Esophagus squamous epithelium (tissue), 5 donors: ENCODE data around the gene ARHGAP23. TPM values are rescaled to one million over a fixed set of nuclear protein-coding genes. Genes with fewer than 3 reads are reported as not detected.
A peak's percentile ranks its signal among the peaks of the same experiment; 100 is the strongest.

Experiments
- DNase-seq: peaks from one replicate; lab custom pipeline; 2025; lab: John Stamatoyannopoulos, UW
- H3K27ac ChIP-seq, 4 donors: fragments of 200-600 bp; sonication (generic); one replicate each; pipeline ENCODE4 v1.5.1; 2016 to 2019; ENCODE audit warnings: mild to moderate bottlenecking in 1 of 4
- H3K27me3 ChIP-seq, 4 donors: fragments of 200-600 bp; sonication (generic); 1 replicate in 3 of 4; 2 replicates in 1 of 4; pipeline versions ENCODE4 v1.5.1 to v1.6.0; 2017 to 2021; ENCODE audit warnings: antibody characterized with exemption in 1 of 4
- H3K36me3 ChIP-seq, 3 donors: fragments of 200-600 bp; sonication (generic); one replicate each; pipeline ENCODE4 v1.5.1; 2016 to 2019
- H3K4me1 ChIP-seq, 3 donors: fragments of 200-600 bp; sonication (generic); one replicate each; pipeline ENCODE4 v1.5.1; 2017 to 2019
- H3K4me3 ChIP-seq, 4 donors: fragments of 200-600 bp; sonication (generic); 1 replicate in 3 of 4; 2 replicates in 1 of 4; pipeline ENCODE4 v1.5.1; 2016 to 2019; ENCODE audit warnings: mild to moderate bottlenecking in 2 of 4, moderate library complexity in 1 of 4
- H3K9me3 ChIP-seq, 3 donors: fragments of 200-600 bp; sonication (generic); one replicate each; pipeline ENCODE4 v1.5.1; 2016 to 2019
- CTCF ChIP-seq, 6 experiments: fragments of 450-650 bp in 4 of 6; fragments of 200-600 bp in 2 of 6; sonication (generic) in 2 of 6; IDR thresholded peaks; one replicate each; pipeline ENCODE4 v1.5.1; 2016 to 2019; ENCODE audit warnings: antibody characterized with exemption in 6 of 6, mild to moderate bottlenecking in 4 of 6, moderate library complexity in 4 of 6
- POLR2A ChIP-seq, 4 donors: fragments of 450-650 bp; IDR thresholded peaks; one replicate each; pipeline ENCODE4 v1.6.1; 2017; ENCODE audit warnings: antibody characterized with exemption in 4 of 4, mild to moderate bottlenecking in 4 of 4, moderate library complexity in 3 of 4
- WGBS, 2 donors: methylation state at CpG; one replicate each; pipeline ENCODE4 v1.1.5; 2018; 5-methylcytosine and 5-hydroxymethylcytosine counted together
- intact Hi-C: fragments of 100-400 bp; cut with DNase I; formaldehyde crosslinking; loops from one replicate; pipeline ENCODE4 v1.15.0; 2022
- total RNA-seq, 4 donors: library from RNA; depleted of rRNA; stranded (reverse); fragments of >200 nt; gene quantifications; one replicate each; pipeline ENCODE4 v1.1.0, GENCODE V29; 2016
- donor health status: DM: yes; HTN: yes; CAD: no.

The ARHGAP23 gene
- total RNA-seq, 4 donors from 2014 or later = 75.3 to 180 (median 102) TPM

GRCh38 chr17:38559051-38559879, 131.0 kb downstream of the ARHGAP23 start:
- H3K9me3 ChIP-seq = no peaks in the 10 kb centered on the region
- 3 to 10% methylated on average over 20 to 22 of the region's 44 CpGs for WGBS, 2 donors
- intact Hi-C loops = no loop called here
- H3K4me3 ChIP-seq = peak overlapping the region; percentile 29 to 70 (median 46)
- peaks cover 30 to 71% (median 38%) of the 10 kb centered on the region in 4 donors for H3K27me3 ChIP-seq
- H3K36me3 ChIP-seq = no peaks in the 10 kb centered on the region
- peak overlapping the region; percentile 63 to 87 (median 74) for H3K27ac ChIP-seq
- TF ChIP-seq CTCF (IDR thresholded peaks at IDR 0.05) (peak in 5 of 6 experiments; percentile 23 to 45 (median 41)), POLR2A (IDR thresholded peaks at IDR 0.05) (peak in 1 of 4 donors; percentile 45)
- H3K4me1 ChIP-seq = peaks cover 30 to 87% (median 49%) of the 10 kb centered on the region in 3 donors
- peak; percentile 43 for DNase-seq

GRCh38 chr17:38559880-38560230, 131.6 kb downstream of the ARHGAP23 start:
- intact Hi-C loops = no loop called here
- H3K36me3 ChIP-seq = no peaks in the 10 kb centered on the region
- peaks cover 30 to 82% (median 45%) of the 10 kb centered on the region in 3 donors for H3K4me1 ChIP-seq
- H3K27ac ChIP-seq = no peak overlapping the region
- H3K9me3 ChIP-seq = no peaks in the 10 kb centered on the region
- DNase-seq = no peak
- peaks cover 30 to 74% (median 42%) of the 10 kb centered on the region in 4 donors for H3K27me3 ChIP-seq
- 0 to 6% methylated on average over 4 to 5 of the region's 6 CpGs for WGBS, 2 donors
- peak overlapping the region in 2 of 4 donors; percentile 47 to 70 for H3K4me3 ChIP-seq
- no peak for TF ChIP-seq POLR2A (IDR thresholded peaks at IDR 0.05)

GRCh38 chr17:38560503-38561318, 132.4 kb downstream of the ARHGAP23 start:
- no peaks in the 10 kb centered on the region for H3K36me3 ChIP-seq
- no peaks in the 10 kb centered on the region for H3K9me3 ChIP-seq
- no peak overlapping the region for H3K4me3 ChIP-seq
- TF ChIP-seq POLR2A (IDR thresholded peaks at IDR 0.05) (no peak), CTCF (IDR thresholded peaks at IDR 0.05) (no peak)
- DNase-seq = no peak
- H3K4me1 ChIP-seq = peaks cover 30 to 75% (median 45%) of the 10 kb centered on the region in 3 donors
- H3K27me3 ChIP-seq = peaks cover 30 to 80% (median 47%) of the 10 kb centered on the region in 4 donors
- H3K27ac ChIP-seq = no peak overlapping the region
- intact Hi-C loops = no loop called here
- WGBS, 2 donors = 16 to 23% methylated on average over 9 to 12 of the region's 15 CpGs

- no peak overlapping the region for H3K27ac ChIP-seq
- H3K4me1 ChIP-seq = peaks cover 30 to 66% (median 42%) of the 10 kb centered on the region in 3 donors
- H3K4me3 ChIP-seq = no peak overlapping the region
- TF ChIP-seq POLR2A (IDR thresholded peaks at IDR 0.05) (no peak), CTCF (IDR thresholded peaks at IDR 0.05) (no peak)
- intact Hi-C loops = no loop called here
- peaks cover 30 to 80% (median 53%) of the 10 kb centered on the region in 4 donors for H3K27me3 ChIP-seq
- 42% methylated on average over 17 of the region's 105 CpGs; no CpG with 5 or more reads in 1 of the 2 donors for WGBS, 2 donors
- H3K36me3 ChIP-seq = no peaks in the 10 kb centered on the region
- H3K9me3 ChIP-seq = no peaks in the 10 kb centered on the region
- DNase-seq = no peak
Observed at GRCh38 chr17:38561416-38562214, 133.4 kb downstream of the ARHGAP23 start.

Other genes with a start within 250 kb of the ARHGAP23 start
- gene TBC1D3, start 235.9 kb upstream of the ARHGAP23 start, total RNA-seq = not detected
- gene MRPL45, start 131.3 kb upstream of the ARHGAP23 start, total RNA-seq = 10 to 100 TPM; 21.3 to 33.0 (median 29.9) TPM
- gene GPR179, start 84.5 kb upstream of the ARHGAP23 start, total RNA-seq = under 1 TPM in 1 of 4 donors, not detected in 3; under 0.01 TPM
- gene SOCS7, start 76.6 kb upstream of the ARHGAP23 start, total RNA-seq = 10 to 100 TPM in 2 of 4 donors, 1 to 10 TPM in 2; 5.9 to 21.8 (median 15.0) TPM
- 1 to 10 TPM in 3 of 4 donors, under 1 TPM in 1; 0.09 to 1.7 (median 1.3) TPM for gene SRCIN1, start 177.5 kb downstream of the ARHGAP23 start, total RNA-seq
- 1 to 10 TPM; 1.8 to 3.2 (median 2.8) TPM for gene EPOP, start 246.5 kb downstream of the ARHGAP23 start, total RNA-seq